Kidney glomerular epithelial cell (primary cell): ENCODE data around the gene PLCG1.

Source experiments
- DNase-seq: peaks from one replicate; lab custom pipeline; 2025; lab: John Stamatoyannopoulos, UW

PLCG1 gene

GRCh38 chr20:41180599-41181333 lies 43.4 kb downstream of the PLCG1 start:
- DNase-seq = no peak

GRCh38 chr20:41181567-41181966 lies 44.2 kb downstream of the PLCG1 start:
- DNase-seq = no peak

GRCh38 chr20:41182296-41183212 lies 45.2 kb downstream of the PLCG1 start:
- no peak for DNase-seq

- DNase-seq = no peak
These were observed 46.0 kb downstream of the PLCG1 start for GRCh38 chr20:41183391-41183790.

GRCh38 chr20:41183831-41184230 lies 46.5 kb downstream of the PLCG1 start:
- no peak for DNase-seq

- DNase-seq = no peak
These were observed 47.8 kb downstream of the PLCG1 start for GRCh38 chr20:41185013-41185757.

GRCh38 chr20:41187668-41188067 lies 50.3 kb downstream of the PLCG1 start:
- no peak for DNase-seq

- DNase-seq = no peak
These were observed 54.5 kb downstream of the PLCG1 start for GRCh38 chr20:41191562-41192500.

- DNase-seq = no peak
These were observed 55.2 kb downstream of the PLCG1 start for GRCh38 chr20:41192575-41192974.

GRCh38 chr20:41196653-41197225 lies 59.4 kb downstream of the PLCG1 start:
- no peak for DNase-seq

GRCh38 chr20:41198443-41198842 lies 61.1 kb downstream of the PLCG1 start:
- DNase-seq = no peak

GRCh38 chr20:41200446-41201202 lies 63.3 kb downstream of the PLCG1 start:
- no peak for DNase-seq

- DNase-seq = no peak
These were observed 64.4 kb downstream of the PLCG1 start for GRCh38 chr20:41201760-41202159.

- no peak for DNase-seq
These were observed 65.1 kb downstream of the PLCG1 start for GRCh38 chr20:41202426-41202825.

GRCh38 chr20:41203660-41204059 lies 66.3 kb downstream of the PLCG1 start:
- DNase-seq = no peak

GRCh38 chr20:41204304-41205265 lies 67.2 kb downstream of the PLCG1 start:
- DNase-seq = no peak

- DNase-seq = no peak
These were observed 68.0 kb downstream of the PLCG1 start for GRCh38 chr20:41205313-41205712.

GRCh38 chr20:41213150-41213820 lies 75.9 kb downstream of the PLCG1 start:
- no peak for DNase-seq
